Measurements from ENCODE around the gene GCSAML.

Gene GCSAML

GRCh38 chr1:247535402-247535801 lies 13.5 kb upstream of the GCSAML start:
- Histone ChIP-seq H3K9me3 (ENCODE audit: low read length) (no peaks in the 10 kb centered on the region), H3K27ac (ENCODE audit: low read depth, low read length, poor library complexity, severe bottlenecking) (no peak overlapping the region), H3K9me2 (ENCODE audit: low read depth, low read length) (no peaks in the 10 kb centered on the region)

GRCh38 chr1:247536340-247536739 lies 12.6 kb upstream of the GCSAML start, which contains the start of gene OR2C3:
TSS of gene OR2C3 (minus strand) at chr1:247536440. CDS start at chr1:247532511, 3,929 bp downstream.
- H3K4me1 ChIP-seq (ENCODE audit: insufficient read depth, low read length, severe bottlenecking) = no peaks in the 10 kb centered on the region
- no peak within 1 kb of the TSS for H2AFZ ChIP-seq (ENCODE audit: low read length)
- H3K9ac ChIP-seq (ENCODE audit: low read length) = no peak within 1 kb of the TSS
- H3K27me3 ChIP-seq (ENCODE audit: insufficient read depth, low read length) = no peaks in the 10 kb centered on the region
- H3K79me2 ChIP-seq (ENCODE audit: insufficient read depth, low read length) = no peaks in the 10 kb centered on the region
- no peaks in the 10 kb centered on the region for H3K36me3 ChIP-seq (ENCODE audit: insufficient read depth, low read length)
- no peaks in the 10 kb centered on the region for H3K9me2 ChIP-seq (ENCODE audit: low read depth, low read length)
- H3K27ac ChIP-seq (ENCODE audit: low read depth, low read length, poor library complexity, severe bottlenecking) = no peak within 1 kb of the TSS
- TF ChIP-seq EZH2 (IDR thresholded peaks at IDR 0.05; ENCODE audit: borderline replicate concordance, low read length) (no peak), CTCF (IDR thresholded peaks at IDR 0.05; ENCODE audit: low read length) (no peak)
- H4K20me1 ChIP-seq (ENCODE audit: insufficient read depth, low read length) = no peaks in the 10 kb centered on the region
- H3K4me3 ChIP-seq (ENCODE audit: low read depth, low read length, poor library complexity, severe bottlenecking) = no peak within 1 kb of the TSS
- H3K9me3 ChIP-seq (ENCODE audit: low read length) = no peaks in the 10 kb centered on the region
- no peak within 1 kb of the TSS for H3K4me2 ChIP-seq (ENCODE audit: low read length)
- no peaks in the 10 kb centered on the region for H3F3A ChIP-seq (ENCODE audit: insufficient read depth, low read length)

More at GRCh38 chr1:247535402-247535801, 13.5 kb upstream of the GCSAML start:
- Histone ChIP-seq H3K4me1 (ENCODE audit: insufficient read depth, low read length, severe bottlenecking) (no peaks in the 10 kb centered on the region), H3K79me2 (ENCODE audit: insufficient read depth, low read length) (no peaks in the 10 kb centered on the region), H3K4me3 (ENCODE audit: low read depth, low read length, poor library complexity, severe bottlenecking) (no peak overlapping the region), H4K20me1 (ENCODE audit: insufficient read depth, low read length) (no peaks in the 10 kb centered on the region), H3K36me3 (ENCODE audit: insufficient read depth, low read length) (no peaks in the 10 kb centered on the region), H3K27me3 (ENCODE audit: insufficient read depth, low read length) (no peaks in the 10 kb centered on the region), H3K4me2 (ENCODE audit: low read length) (no peak overlapping the region), H3F3A (ENCODE audit: insufficient read depth, low read length) (no peaks in the 10 kb centered on the region), H3K9ac (ENCODE audit: low read length) (no peak overlapping the region), H2AFZ (ENCODE audit: low read length) (no peak overlapping the region)
- TF ChIP-seq CTCF (IDR thresholded peaks at IDR 0.05; ENCODE audit: low read length) (no peak), EZH2 (IDR thresholded peaks at IDR 0.05; ENCODE audit: borderline replicate concordance, low read length) (no peak)

GRCh38 chr1:247538561-247538960 lies 10.4 kb upstream of the GCSAML start:
- Histone ChIP-seq H3K4me3 (ENCODE audit: low read depth, low read length, poor library complexity, severe bottlenecking) (no peak overlapping the region), H3F3A (ENCODE audit: insufficient read depth, low read length) (no peaks in the 10 kb centered on the region), H3K9ac (ENCODE audit: low read length) (no peak overlapping the region), H3K4me2 (ENCODE audit: low read length) (no peak overlapping the region), H3K9me2 (ENCODE audit: low read depth, low read length) (no peaks in the 10 kb centered on the region), H3K4me1 (ENCODE audit: insufficient read depth, low read length, severe bottlenecking) (no peaks in the 10 kb centered on the region), H3K79me2 (ENCODE audit: insufficient read depth, low read length) (no peaks in the 10 kb centered on the region), H3K27ac (ENCODE audit: low read depth, low read length, poor library complexity, severe bottlenecking) (no peak overlapping the region), H2AFZ (ENCODE audit: low read length) (no peak overlapping the region), H3K27me3 (ENCODE audit: insufficient read depth, low read length) (no peaks in the 10 kb centered on the region), H4K20me1 (ENCODE audit: insufficient read depth, low read length) (no peaks in the 10 kb centered on the region), H3K36me3 (ENCODE audit: insufficient read depth, low read length) (no peaks in the 10 kb centered on the region), H3K9me3 (ENCODE audit: low read length) (no peaks in the 10 kb centered on the region)
- TF ChIP-seq CTCF (IDR thresholded peaks at IDR 0.05; ENCODE audit: low read length) (no peak), EZH2 (IDR thresholded peaks at IDR 0.05; ENCODE audit: borderline replicate concordance, low read length) (no peak)
